ENCODE data around the gene MADD. TPM values are rescaled to one million over a fixed set of nuclear protein-coding genes. Genes with fewer than 3 reads are reported as not detected.

Gene MADD
- total RNA-seq: 14.4 and 33.1 TPM in 2 replicates

DNA sequence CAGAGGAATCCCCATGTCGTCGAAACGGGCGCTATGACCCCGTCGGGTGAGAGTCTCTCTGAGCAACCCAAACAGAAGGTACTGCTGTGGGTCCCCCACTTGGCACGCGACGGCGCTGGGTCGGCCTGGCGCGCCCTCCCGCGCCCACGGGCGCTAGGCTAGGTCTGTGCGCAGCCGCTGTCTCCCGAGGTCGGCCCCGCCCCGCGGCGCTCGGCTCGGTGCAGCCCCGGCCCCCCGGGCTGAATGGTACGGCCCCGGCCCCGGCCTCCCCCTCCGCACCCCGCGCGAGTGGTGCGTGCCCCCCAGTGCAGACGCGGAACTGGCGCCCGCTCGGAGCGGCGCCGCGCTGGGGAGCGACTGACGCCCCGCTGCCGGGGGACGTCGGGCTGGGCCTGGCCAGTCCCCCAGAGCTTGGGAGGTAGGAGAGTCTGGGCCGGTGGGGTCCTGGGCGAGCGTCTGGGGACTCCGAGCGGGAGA, at the start of gene MADD:
TSS of gene MADD (plus strand) at position 305 of the 477 bp plus-strand sequence.

DNA sequence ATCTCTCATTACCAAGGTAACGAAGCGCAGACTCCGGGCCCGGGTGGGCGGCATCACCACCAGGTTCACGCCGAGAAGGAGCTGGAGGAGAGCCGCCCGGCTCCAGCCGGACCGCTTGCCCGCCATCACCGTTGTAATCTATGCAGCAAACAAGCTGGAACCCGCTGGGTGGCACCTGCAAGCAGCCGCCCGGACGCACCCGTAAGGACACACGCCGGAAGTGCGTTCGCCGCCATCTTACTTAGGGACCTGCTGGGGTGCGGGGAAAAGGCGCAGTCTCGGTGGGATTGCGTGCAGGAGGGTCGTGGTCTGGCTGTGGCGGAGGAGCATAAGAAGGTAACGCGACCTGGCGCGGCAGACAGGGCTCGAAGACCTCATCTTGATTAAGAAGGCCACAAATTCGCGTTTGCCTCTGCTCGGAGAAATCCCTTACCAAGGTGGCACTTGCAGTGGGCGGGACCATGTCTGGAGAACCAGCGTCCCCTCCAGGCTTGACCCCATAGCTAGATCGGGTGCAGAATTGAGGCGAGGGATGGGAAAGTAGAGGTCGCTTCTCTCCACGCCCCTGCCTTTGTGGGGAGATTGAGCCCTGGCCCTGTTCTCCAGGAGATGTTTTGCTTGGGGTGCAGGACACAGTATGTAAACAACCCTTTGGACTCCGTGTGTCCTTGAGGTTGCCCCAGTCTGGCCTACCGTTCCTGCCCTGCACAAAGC, 21.1 kb upstream of the MADD start, which contains the start of gene ACP2:
TSS of gene ACP2 (minus strand) at position 151 of the 714 bp plus-strand sequence. CDS start at position 126, 25 bp downstream.

DNA sequence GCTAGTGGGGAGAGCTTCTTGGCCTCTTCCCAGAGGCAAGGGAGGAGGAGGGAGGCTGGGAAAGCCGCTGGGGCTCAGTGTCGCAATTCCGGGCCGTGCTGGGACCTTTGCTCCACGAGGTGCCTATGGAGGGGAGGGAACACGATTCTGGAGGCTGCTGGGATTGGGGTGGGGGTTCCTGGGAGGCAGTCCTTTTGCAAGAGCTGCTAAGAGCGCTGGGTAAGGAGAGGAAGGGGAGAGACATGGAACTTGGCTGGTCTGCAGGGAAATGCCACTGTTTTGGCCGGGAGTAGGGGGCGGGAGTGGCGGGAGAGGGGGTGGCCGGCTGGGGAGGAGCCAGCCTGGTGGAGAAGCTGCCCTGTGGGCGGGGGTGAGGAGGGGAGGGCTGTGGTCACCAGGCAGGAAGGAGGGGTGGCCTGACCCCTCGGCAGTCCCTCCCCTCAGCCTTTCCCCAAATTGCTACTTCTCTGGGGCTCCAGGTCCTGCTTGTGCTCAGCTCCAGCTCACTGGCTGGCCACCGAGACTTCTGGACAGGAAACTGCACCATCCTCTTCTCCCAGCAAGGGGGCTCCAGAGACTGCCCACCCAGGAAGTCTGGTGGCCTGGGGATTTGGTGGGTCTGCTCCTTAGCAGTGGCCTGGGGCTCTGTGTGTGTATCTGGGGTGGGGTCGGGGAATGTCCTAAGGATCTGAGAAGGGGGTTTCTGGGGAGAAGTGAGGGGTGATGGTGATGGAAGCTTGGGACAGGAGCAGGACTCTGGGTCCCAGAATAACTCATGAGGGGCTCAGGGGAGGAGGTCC, 12.2 kb upstream of the MADD start, which contains the start of gene NR1H3:
TSS of gene NR1H3 (plus strand) at position 480 of the 800 bp plus-strand sequence. CDS start 1,221 bp downstream, outside the sequence.

DNA sequence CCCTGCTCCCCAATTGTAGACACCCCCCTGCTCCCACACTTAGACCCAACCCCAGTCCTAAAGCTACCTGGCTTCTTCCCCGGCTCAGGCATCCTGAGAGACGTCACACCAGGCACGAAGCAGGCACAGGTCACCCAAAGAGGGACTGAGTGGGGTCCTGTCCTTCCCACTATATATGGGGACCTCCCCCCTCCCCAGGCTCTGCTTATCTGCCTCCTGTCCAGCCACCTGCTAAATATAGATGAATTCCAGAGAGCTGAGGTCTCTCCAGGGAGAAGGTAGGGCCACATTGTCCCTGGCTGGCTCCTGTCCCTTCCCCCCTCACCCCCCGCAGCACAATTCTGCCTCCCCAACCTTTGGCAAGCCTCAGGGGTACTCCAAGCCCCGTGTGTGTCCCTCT, 82.6 kb downstream of the MADD start, which contains the start of gene MYBPC3:
TSS of gene MYBPC3 (minus strand) at position 147 of the 400 bp plus-strand sequence. CDS start at position 92, 55 bp downstream.

DNA sequence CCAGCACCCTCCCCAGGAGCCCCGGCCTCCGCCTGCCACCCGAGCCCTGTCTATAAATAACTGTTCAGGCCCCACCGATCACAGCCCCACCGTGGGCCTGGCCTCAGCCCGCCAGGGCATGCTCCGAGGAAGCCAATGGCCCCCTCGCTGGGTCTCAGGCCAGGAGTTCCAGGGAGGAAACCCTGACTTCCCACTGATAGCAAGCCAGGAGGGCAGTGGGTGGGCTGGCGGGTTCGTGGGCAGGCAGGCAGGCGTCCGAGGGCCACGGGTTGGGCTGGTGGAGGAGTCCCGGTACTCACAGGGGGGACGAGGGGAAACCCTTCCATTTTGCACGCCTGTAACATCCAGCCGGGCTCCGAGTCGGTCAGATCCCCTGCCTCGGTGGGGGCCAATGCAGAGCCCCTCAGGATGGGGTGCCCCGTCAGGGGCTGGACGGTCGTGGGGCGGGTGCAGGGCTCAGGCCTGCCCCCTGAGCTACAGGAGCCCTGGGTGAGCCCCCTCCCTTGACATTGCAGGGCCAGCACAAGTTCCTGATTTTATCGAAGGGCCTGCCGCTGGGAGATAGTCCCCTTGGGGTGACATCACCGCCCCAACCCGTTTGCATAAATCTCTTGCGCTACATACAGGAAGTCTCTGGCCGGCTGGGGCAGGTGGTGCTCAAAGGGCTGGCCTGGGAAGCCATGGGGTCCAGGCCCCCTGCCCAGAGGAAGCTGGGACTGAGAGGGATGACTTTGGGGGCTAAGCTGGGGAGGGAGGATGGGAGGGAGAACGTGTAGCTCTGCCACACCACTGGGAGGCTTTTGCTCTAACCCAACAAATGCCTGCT, 108.3 kb downstream of the MADD start, which contains the start of gene SPI1:
TSS of gene SPI1 (minus strand) at position 538 of the 826 bp plus-strand sequence. CDS start at position 344, 194 bp downstream.

Other genes starting within 250 kb of the MADD start
- gene ARFGAP2, start 93.3 kb upstream of the MADD start, total RNA-seq: 81.2 and 107 TPM in 2 replicates
- 39.3 and 42.2 TPM in 2 replicates for gene PACSIN3, start 83.7 kb upstream of the MADD start, total RNA-seq
- 33.4 and 49.7 TPM in 2 replicates for gene DDB2, start 55.2 kb upstream of the MADD start, total RNA-seq
- 49.5 and 93.3 TPM in 2 replicates for gene ACP2, start 21.3 kb upstream of the MADD start, total RNA-seq
- gene NR1H3, start 12.1 kb upstream of the MADD start, total RNA-seq: 32.5 and 72.8 TPM in 2 replicates
- not detected in 2 replicates for gene MYBPC3, start 82.6 kb downstream of the MADD start, total RNA-seq
- gene SPI1, start 108.4 kb downstream of the MADD start, total RNA-seq: not detected in 2 replicates
- gene SLC39A13, start 138.5 kb downstream of the MADD start, total RNA-seq: 111 and 118 TPM in 2 replicates
- gene PSMC3, start 156.3 kb downstream of the MADD start, total RNA-seq: 105 and 200 TPM in 2 replicates
- 3.6 TPM in 1 of 2 replicates, not detected in the other for gene RAPSN, start 179.0 kb downstream of the MADD start, total RNA-seq

Data from epithelial cell of alveolus of lung (primary cell).